Measurements from ENCODE around the gene ABITRAM. TPM values are rescaled to one million over a fixed set of nuclear protein-coding genes. Genes with fewer than 3 reads are reported as not detected.
"Not testable (repeated sequence)": the region's sequence is repeated elsewhere in the genome, so short reads cannot be mapped to it uniquely, and the experiment has no call there.

Gene ABITRAM
- total RNA-seq, 1 experiment from 2014 or later, result 22.9 TPM

GRCh38 chr9:108910914-108911313 is 23.3 kb upstream of the ABITRAM start:
- Histone ChIP-seq H3K9me3 (replicated peaks) (no peaks in the 10 kb centered on the region), H3K36me3 (peaks cover 43% of the 10 kb centered on the region), H3K27me3 (no peaks in the 10 kb centered on the region), H3K4me3 (no peak overlapping the region), H3K4me1 (no peaks in the 10 kb centered on the region), H3K27ac (no peak overlapping the region)
- DNase-seq, result no peak

GRCh38 chr9:108911820-108912219 is 22.4 kb upstream of the ABITRAM start:
- Histone ChIP-seq H3K4me3 (no peak overlapping the region), H3K36me3 (peaks cover 43% of the 10 kb centered on the region), H3K9me3 (replicated peaks) (no peaks in the 10 kb centered on the region), H3K27me3 (no peaks in the 10 kb centered on the region), H3K4me1 (no peaks in the 10 kb centered on the region), H3K27ac (no peak overlapping the region)
- no peak for DNase-seq

GRCh38 chr9:108913391-108913790 is 20.8 kb upstream of the ABITRAM start:
- H3K9me3 ChIP-seq (replicated peaks), result no peaks in the 10 kb centered on the region
- peaks cover 44% of the 10 kb centered on the region for H3K36me3 ChIP-seq
- H3K27me3 ChIP-seq, result no peaks in the 10 kb centered on the region
- H3K27ac ChIP-seq, result no peak overlapping the region
- DNase-seq, result no peak
- H3K4me1 ChIP-seq, result no peaks in the 10 kb centered on the region
- no peak overlapping the region for H3K4me3 ChIP-seq

GRCh38 chr9:108919517-108919916 is 14.7 kb upstream of the ABITRAM start:
- Histone ChIP-seq H3K4me1 (no peaks in the 10 kb centered on the region), H3K4me3 (no peak overlapping the region), H3K36me3 (peaks cover 32% of the 10 kb centered on the region), H3K27ac (no peak overlapping the region), H3K27me3 (no peaks in the 10 kb centered on the region), H3K9me3 (replicated peaks) (no peaks in the 10 kb centered on the region)
- DNase-seq, result no peak

- H3K4me3 ChIP-seq; H3K27ac ChIP-seq; H3K27me3 ChIP-seq; DNase-seq; H3K9me3 ChIP-seq (replicated peaks); H3K4me1 ChIP-seq: not testable (repeated sequence)
- peaks cover 29% of the 10 kb centered on the region for H3K36me3 ChIP-seq
These were observed 13.8 kb upstream of the ABITRAM start for GRCh38 chr9:108920401-108920800.

- no peak overlapping the region for H3K4me3 ChIP-seq
- H3K27ac ChIP-seq, result no peak overlapping the region
- no peak for DNase-seq
- no peaks in the 10 kb centered on the region for H3K27me3 ChIP-seq
- peaks cover 30% of the 10 kb centered on the region for H3K36me3 ChIP-seq
- H3K9me3 ChIP-seq (replicated peaks), result no peaks in the 10 kb centered on the region
- no peaks in the 10 kb centered on the region for H3K4me1 ChIP-seq
These were observed 13.0 kb upstream of the ABITRAM start for GRCh38 chr9:108921200-108921599.

GRCh38 chr9:108924466-108924865 is 9.7 kb upstream of the ABITRAM start:
- Histone ChIP-seq H3K4me3 (no peak overlapping the region), H3K4me1 (no peaks in the 10 kb centered on the region), H3K9me3 (replicated peaks) (no peaks in the 10 kb centered on the region), H3K27me3 (no peaks in the 10 kb centered on the region), H3K27ac (no peak overlapping the region), H3K36me3 (peaks cover 39% of the 10 kb centered on the region)
- no peak for DNase-seq

GRCh38 chr9:108928386-108928785 is 5.8 kb upstream of the ABITRAM start:
- no peak overlapping the region for H3K27ac ChIP-seq
- no peaks in the 10 kb centered on the region for H3K27me3 ChIP-seq
- H3K36me3 ChIP-seq, result peaks cover 34% of the 10 kb centered on the region
- H3K4me1 ChIP-seq, result 0 out of 2 replicates have a peak, but pooled peaks cover 6% of the 10 kb centered on the region
- DNase-seq, result no peak
- no peak overlapping the region for H3K4me3 ChIP-seq
- no peaks in the 10 kb centered on the region for H3K9me3 ChIP-seq (replicated peaks)

GRCh38 chr9:108933231-108933717 is 926 bp upstream of the ABITRAM start:
- Histone ChIP-seq H3K27me3 (no peaks in the 10 kb centered on the region), H3K27ac (peak overlapping the region; percentile 37), H3K4me1 (0 out of 2 replicates have a peak, but pooled peaks cover 6% of the 10 kb centered on the region), H3K4me3 (peak overlapping the region; percentile 89), H3K9me3 (replicated peaks) (no peaks in the 10 kb centered on the region), H3K36me3 (peaks cover 2% of the 10 kb centered on the region; the same call in 1 of the 2 replicates)
- no peak for DNase-seq

GRCh38 chr9:108933718-108934322 is 380 bp upstream of the ABITRAM start, which contains the start of gene ELP1:
Gene ELP1, minus strand, starts transcription at chr9:108934124. Its CDS starts 2,978 bp downstream, at chr9:108931146.
- peak within 1 kb of the TSS; percentile 37 for H3K27ac ChIP-seq
- DNase-seq, result peak; percentile 94 to 96
- peaks cover 4% of the 10 kb centered on the region for H3K36me3 ChIP-seq
- H3K4me3 ChIP-seq, result peak within 1 kb of the TSS; percentile 89
- no peaks in the 10 kb centered on the region for H3K27me3 ChIP-seq
- H3K9me3 ChIP-seq (replicated peaks), result no peaks in the 10 kb centered on the region
- 0 out of 2 replicates have a peak, but pooled peaks cover 6% of the 10 kb centered on the region for H3K4me1 ChIP-seq

- H3K27ac ChIP-seq, result no peak overlapping the region
- peaks cover 27% of the 10 kb centered on the region for H3K36me3 ChIP-seq
- no peaks in the 10 kb centered on the region for H3K9me3 ChIP-seq (replicated peaks)
- H3K4me1 ChIP-seq, result 0 out of 2 replicates have a peak, but pooled peaks cover 4% of the 10 kb centered on the region
- no peaks in the 10 kb centered on the region for H3K27me3 ChIP-seq
- no peak for DNase-seq
- no peak overlapping the region for H3K4me3 ChIP-seq
These were observed 3.5 kb downstream of the ABITRAM start for GRCh38 chr9:108937561-108938305.

GRCh38 chr9:108939975-108940374 is 5.8 kb downstream of the ABITRAM start:
- no peaks in the 10 kb centered on the region for H3K27me3 ChIP-seq
- no peaks in the 10 kb centered on the region for H3K4me1 ChIP-seq
- H3K4me3 ChIP-seq, result no peak overlapping the region
- DNase-seq, result no peak
- H3K9me3 ChIP-seq (replicated peaks), result no peaks in the 10 kb centered on the region
- peaks cover 36% of the 10 kb centered on the region for H3K36me3 ChIP-seq
- H3K27ac ChIP-seq, result no peak overlapping the region

- Histone ChIP-seq H3K27ac (no peak overlapping the region), H3K4me3 (no peak overlapping the region), H3K4me1 (no peaks in the 10 kb centered on the region), H3K9me3 (replicated peaks) (no peaks in the 10 kb centered on the region), H3K27me3 (no peaks in the 10 kb centered on the region), H3K36me3 (peaks cover 10% of the 10 kb centered on the region)
- no peak for DNase-seq
These were observed 16.0 kb downstream of the ABITRAM start for GRCh38 chr9:108950168-108950567.

- Histone ChIP-seq H3K36me3 (peaks cover 10% of the 10 kb centered on the region), H3K4me1 (no peaks in the 10 kb centered on the region), H3K27ac (no peak overlapping the region), H3K9me3 (replicated peaks) (no peaks in the 10 kb centered on the region), H3K27me3 (no peaks in the 10 kb centered on the region), H3K4me3 (no peak overlapping the region)
- DNase-seq, result no peak
These were observed 17.4 kb downstream of the ABITRAM start for GRCh38 chr9:108951578-108951977.

- DNase-seq, result peak in 1 of 2 experiments; percentile 46
- no peak overlapping the region for H3K27ac ChIP-seq
- no peaks in the 10 kb centered on the region for H3K27me3 ChIP-seq
- no peaks in the 10 kb centered on the region for H3K9me3 ChIP-seq (replicated peaks)
- peaks cover 6% of the 10 kb centered on the region for H3K36me3 ChIP-seq
- H3K4me1 ChIP-seq, result no peaks in the 10 kb centered on the region
- H3K4me3 ChIP-seq, result no peak overlapping the region
These were observed 19.9 kb downstream of the ABITRAM start for GRCh38 chr9:108953983-108954574.
